Activated T-helper 1 cell treated with anti-CD3 and anti-CD28 coated beads, Interleukin-12 subunit alpha, Interleukin-12 subunit beta, Interleukin-2, Interleukin-4 antibody, amounts not matched to agents 30 ng/mL and 10 ng/mL and 1 ng/mL, durations not matched to agents 14 hours and 24 hours and 36 hours (primary cell): Measurements from ENCODE around the gene SUPT3H. TPM values are rescaled to one million over a fixed set of nuclear protein-coding genes. Genes with fewer than 3 reads are reported as not detected.
"Not testable (repeated sequence)": the region's sequence is repeated elsewhere in the genome, so short reads cannot be mapped to it uniquely, and the experiment has no call there.

ENCODE experiments used
- DNase-seq: peaks from one replicate; pipeline ENCODE4 v3.0.0; 2021; ENCODE audit warnings: low spot score
- H3K27ac Mint-ChIP-seq: one replicate; pipeline ENCODE4 v1.8.0; 2021; ENCODE audit warnings: mild to moderate bottlenecking, mixed read lengths
- H3K27me3 Mint-ChIP-seq: one replicate; pipeline ENCODE4 v1.8.0; 2022; ENCODE audit warnings: mild to moderate bottlenecking, moderate library complexity, mixed read lengths; ENCODE audit not compliant: insufficient read depth
- H3K36me3 Mint-ChIP-seq: one replicate; pipeline ENCODE4 v1.8.0; 2021; ENCODE audit warnings: low read depth, mixed read lengths
- H3K4me1 Mint-ChIP-seq: one replicate; pipeline ENCODE4 v1.8.0; 2021; ENCODE audit warnings: low read depth, mixed read lengths
- H3K4me3 Mint-ChIP-seq: one replicate; pipeline ENCODE4 v1.8.0; 2021; ENCODE audit warnings: mild to moderate bottlenecking, moderate library complexity, mixed read lengths
- H3K9me3 Mint-ChIP-seq: one replicate; pipeline ENCODE4 v1.8.0; 2021; ENCODE audit warnings: mixed read lengths
- intact Hi-C: fragments of 100-400 bp; cut with micrococcal nuclease; formaldehyde crosslinking; loops from one replicate; pipeline ENCODE4 v1.15.1; 2024
- total RNA-seq: library from RNA; stranded (reverse); gene quantifications from 2 replicates; pipeline ENCODE4 v1.2.3, GENCODE V29; 2022

Gene SUPT3H
- total RNA-seq, 1 donor from 2014 or later = 11.0 TPM

GRCh38 chr6:45300736-45301135 lies 77.0 kb downstream of the SUPT3H start:
- Mint-ChIP-seq H3K9me3 (peaks cover 12% of the 10 kb centered on the region), H3K4me3 (no peak overlapping the region), H3K36me3 (peaks cover 13% of the 10 kb centered on the region), H3K27me3 (no peaks in the 10 kb centered on the region), H3K27ac (no peak overlapping the region), H3K4me1 (peaks cover 18% of the 10 kb centered on the region)
- no peak for DNase-seq
- intact Hi-C loops = no loop called here

GRCh38 chr6:45299096-45299581 lies 78.6 kb downstream of the SUPT3H start:
- Mint-ChIP-seq H3K9me3 (peaks cover 5% of the 10 kb centered on the region), H3K27ac (no peak overlapping the region), H3K4me3 (no peak overlapping the region), H3K27me3 (no peaks in the 10 kb centered on the region), H3K36me3 (peaks cover 8% of the 10 kb centered on the region), H3K4me1 (peaks cover 34% of the 10 kb centered on the region)
- intact Hi-C loops = no loop called here
- DNase-seq = no peak

GRCh38 chr6:45297320-45297719 lies 80.4 kb downstream of the SUPT3H start:
- intact Hi-C loops = no loop called here
- peaks cover 7% of the 10 kb centered on the region for H3K36me3 Mint-ChIP-seq
- DNase-seq = no peak
- no peak overlapping the region for H3K27ac Mint-ChIP-seq
- no peak overlapping the region for H3K4me3 Mint-ChIP-seq
- no peaks in the 10 kb centered on the region for H3K9me3 Mint-ChIP-seq
- H3K4me1 Mint-ChIP-seq = peaks cover 45% of the 10 kb centered on the region
- no peaks in the 10 kb centered on the region for H3K27me3 Mint-ChIP-seq

GRCh38 chr6:45294065-45294701 lies 83.6 kb downstream of the SUPT3H start:
- intact Hi-C loops = loop anchor here (5.0 kb wide), 1 partner anchor 628 kb away; no protein-coding TSS in a partner anchor
- H3K27me3 Mint-ChIP-seq, H3K9me3 Mint-ChIP-seq, DNase-seq: not testable (repeated sequence)
- peak overlapping the region; percentile 46 for H3K4me3 Mint-ChIP-seq
- peak overlapping the region; percentile 50 for H3K27ac Mint-ChIP-seq
- peaks cover 11% of the 10 kb centered on the region for H3K36me3 Mint-ChIP-seq
- H3K4me1 Mint-ChIP-seq = peaks cover 43% of the 10 kb centered on the region

GRCh38 chr6:45293306-45293705 lies 84.4 kb downstream of the SUPT3H start:
- intact Hi-C loops = loop anchor here (5.0 kb wide), 1 partner anchor 629 kb away; no protein-coding TSS in a partner anchor
- H3K27ac Mint-ChIP-seq = peak overlapping the region; percentile 32
- H3K9me3 Mint-ChIP-seq = no peaks in the 10 kb centered on the region
- H3K4me1 Mint-ChIP-seq = peaks cover 43% of the 10 kb centered on the region
- H3K36me3 Mint-ChIP-seq = peaks cover 11% of the 10 kb centered on the region
- peak overlapping the region; percentile 46 for H3K4me3 Mint-ChIP-seq
- peak; percentile 9 for DNase-seq
- no peaks in the 10 kb centered on the region for H3K27me3 Mint-ChIP-seq

- no peak for DNase-seq
- peaks cover 10% of the 10 kb centered on the region for H3K9me3 Mint-ChIP-seq
- intact Hi-C loops = loop anchor here (5.0 kb wide), 1 partner anchor 632 kb away; no protein-coding TSS in a partner anchor
Measured at GRCh38 chr6:45289751-45290514, 87.8 kb downstream of the SUPT3H start.

GRCh38 chr6:45286707-45287106 lies 91.0 kb downstream of the SUPT3H start:
- H3K9me3 Mint-ChIP-seq = peaks cover 28% of the 10 kb centered on the region
- intact Hi-C loops = not testable (repeated sequence)

More at GRCh38 chr6:45289751-45290514, 87.8 kb downstream of the SUPT3H start:
- Mint-ChIP-seq H3K27ac (no peak overlapping the region), H3K4me3 (no peak overlapping the region), H3K36me3 (peaks cover 11% of the 10 kb centered on the region), H3K4me1 (peaks cover 33% of the 10 kb centered on the region), H3K27me3 (no peaks in the 10 kb centered on the region)

GRCh38 chr6:45278367-45278766 lies 99.4 kb downstream of the SUPT3H start:
- no peak for DNase-seq
- H3K36me3 Mint-ChIP-seq = peaks cover 14% of the 10 kb centered on the region

More at GRCh38 chr6:45286707-45287106, 91.0 kb downstream of the SUPT3H start:
- DNase-seq, H3K27ac Mint-ChIP-seq, H3K4me3 Mint-ChIP-seq, H3K27me3 Mint-ChIP-seq, H3K4me1 Mint-ChIP-seq: not testable (repeated sequence)
- H3K36me3 Mint-ChIP-seq = peaks cover 18% of the 10 kb centered on the region

GRCh38 chr6:45277741-45278140 lies 100.0 kb downstream of the SUPT3H start:
- H3K27me3 Mint-ChIP-seq, DNase-seq, H3K4me1 Mint-ChIP-seq, intact Hi-C loops, H3K4me3 Mint-ChIP-seq, H3K27ac Mint-ChIP-seq: not testable (repeated sequence)
- peaks cover 19% of the 10 kb centered on the region for H3K36me3 Mint-ChIP-seq
- peaks cover 38% of the 10 kb centered on the region for H3K9me3 Mint-ChIP-seq

More at GRCh38 chr6:45278367-45278766, 99.4 kb downstream of the SUPT3H start:
- H3K4me3 Mint-ChIP-seq = no peak overlapping the region
- H3K9me3 Mint-ChIP-seq = peaks cover 31% of the 10 kb centered on the region
- intact Hi-C loops = no loop called here
- H3K27ac Mint-ChIP-seq = no peak overlapping the region
- H3K27me3 Mint-ChIP-seq = no peaks in the 10 kb centered on the region
- peaks cover 9% of the 10 kb centered on the region for H3K4me1 Mint-ChIP-seq

- intact Hi-C loops = no loop called here
- Mint-ChIP-seq H3K4me1 (peaks cover 20% of the 10 kb centered on the region), H3K27me3 (no peaks in the 10 kb centered on the region), H3K4me3 (no peak overlapping the region), H3K27ac (no peak overlapping the region), H3K9me3 (peaks cover 33% of the 10 kb centered on the region), H3K36me3 (peaks cover 16% of the 10 kb centered on the region)
- no peak for DNase-seq
Measured at GRCh38 chr6:45275358-45275757, 102.4 kb downstream of the SUPT3H start.

- peaks cover 16% of the 10 kb centered on the region for H3K4me1 Mint-ChIP-seq
- H3K4me3 Mint-ChIP-seq = no peak overlapping the region
- no peaks in the 10 kb centered on the region for H3K27me3 Mint-ChIP-seq
- H3K9me3 Mint-ChIP-seq = peaks cover 30% of the 10 kb centered on the region
- DNase-seq = no peak
- no peak overlapping the region for H3K27ac Mint-ChIP-seq
- intact Hi-C loops = no loop called here
- H3K36me3 Mint-ChIP-seq = peaks cover 13% of the 10 kb centered on the region
Measured at GRCh38 chr6:45272626-45273025, 105.1 kb downstream of the SUPT3H start.

- Mint-ChIP-seq H3K27me3 (no peaks in the 10 kb centered on the region), H3K9me3 (peaks cover 6% of the 10 kb centered on the region), H3K4me3 (no peak overlapping the region), H3K4me1 (peaks cover 10% of the 10 kb centered on the region), H3K36me3 (peaks cover 6% of the 10 kb centered on the region), H3K27ac (no peak overlapping the region)
- no peak for DNase-seq
- intact Hi-C loops = no loop called here
Measured at GRCh38 chr6:45265246-45265645, 112.5 kb downstream of the SUPT3H start.

- intact Hi-C loops = no loop called here
- Mint-ChIP-seq H3K4me1 (peaks cover 10% of the 10 kb centered on the region), H3K27ac (no peak overlapping the region), H3K9me3 (peaks cover 6% of the 10 kb centered on the region), H3K4me3 (no peak overlapping the region), H3K36me3 (peaks cover 6% of the 10 kb centered on the region), H3K27me3 (no peaks in the 10 kb centered on the region)
- DNase-seq = no peak
Measured at GRCh38 chr6:45260696-45261095, 117.0 kb downstream of the SUPT3H start.
